ENCODE measurements around the gene NEXN. TPM values are rescaled to one million over a fixed set of nuclear protein-coding genes. Genes with fewer than 3 reads are reported as not detected.

NEXN gene
- total RNA-seq, 1 donor: 16.8 TPM

- peak; percentile 59 for DNase-seq (ENCODE audit: low read depth)
- no peak for TF ChIP-seq CTCF (IDR thresholded peaks at IDR 0.05; ENCODE audit: insufficient read depth, low read depth, low read length)
These were observed 13.5 kb upstream of the NEXN start for GRCh38 chr1:77874804-77875445.

GRCh38 chr1:77876884-77877283 lies 11.5 kb upstream of the NEXN start:
- TF ChIP-seq CTCF (IDR thresholded peaks at IDR 0.05; ENCODE audit: insufficient read depth, low read depth, low read length): no peak
- peak; percentile 28 for DNase-seq (ENCODE audit: low read depth)

More at GRCh38 chr1:77874804-77875445, 13.5 kb upstream of the NEXN start:
- H3K4me3 ChIP-seq (ENCODE audit: low read depth, low read length): no peak overlapping the region

GRCh38 chr1:77881061-77881460 lies 7.4 kb upstream of the NEXN start:
- no peak overlapping the region for H3K4me3 ChIP-seq (ENCODE audit: low read depth, low read length)
- no peak for DNase-seq (ENCODE audit: low read depth)
- no peak for TF ChIP-seq CTCF (IDR thresholded peaks at IDR 0.05; ENCODE audit: insufficient read depth, low read depth, low read length)

More at GRCh38 chr1:77876884-77877283, 11.5 kb upstream of the NEXN start:
- H3K4me3 ChIP-seq (ENCODE audit: low read depth, low read length): no peak overlapping the region

- H3K4me3 ChIP-seq (ENCODE audit: low read depth, low read length): no peak overlapping the region
- no peak for TF ChIP-seq CTCF (IDR thresholded peaks at IDR 0.05; ENCODE audit: insufficient read depth, low read depth, low read length)
- no peak for DNase-seq (ENCODE audit: low read depth)
These were observed 6.0 kb upstream of the NEXN start for GRCh38 chr1:77882411-77882810.

GRCh38 chr1:77888781-77889642 lies 588 bp downstream of the NEXN start:
- no peak for TF ChIP-seq CTCF (IDR thresholded peaks at IDR 0.05; ENCODE audit: insufficient read depth, low read depth, low read length)
- DNase-seq (ENCODE audit: low read depth): peak; percentile 74
- peak overlapping the region; percentile 95 for H3K4me3 ChIP-seq (ENCODE audit: low read depth, low read length)

- peak; percentile 69 for DNase-seq (ENCODE audit: low read depth)
- TF ChIP-seq CTCF (IDR thresholded peaks at IDR 0.05; ENCODE audit: insufficient read depth, low read depth, low read length): no peak
- H3K4me3 ChIP-seq (ENCODE audit: low read depth, low read length): peak overlapping the region; percentile 95
These were observed 1.2 kb downstream of the NEXN start for GRCh38 chr1:77889671-77890070.

All from fibroblast of villous mesenchyme (primary cell).